ENCODE results near the gene RERE.

RERE gene

DNA sequence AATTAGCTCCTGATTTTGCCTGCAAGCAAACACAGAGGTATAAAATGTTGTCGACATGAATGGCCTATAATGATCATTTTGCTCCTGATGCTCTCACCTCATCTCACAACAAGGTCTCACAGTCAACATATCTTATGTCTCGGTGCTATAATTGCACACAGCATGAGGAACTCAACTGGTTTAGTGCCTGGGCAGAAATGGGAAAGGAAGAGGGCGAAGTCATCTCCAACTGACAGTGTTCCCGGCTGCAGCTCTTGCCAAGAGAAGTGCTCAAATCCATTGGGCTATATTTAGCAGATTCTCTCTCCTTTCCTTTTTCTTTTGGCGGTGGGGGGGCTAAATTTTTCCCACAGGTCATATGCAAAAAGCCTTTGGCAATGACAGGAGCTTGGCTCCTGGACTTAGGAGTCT, 446.5 kb downstream of the RERE start:
- peak; percentile 68 for DNase-seq

DNA sequence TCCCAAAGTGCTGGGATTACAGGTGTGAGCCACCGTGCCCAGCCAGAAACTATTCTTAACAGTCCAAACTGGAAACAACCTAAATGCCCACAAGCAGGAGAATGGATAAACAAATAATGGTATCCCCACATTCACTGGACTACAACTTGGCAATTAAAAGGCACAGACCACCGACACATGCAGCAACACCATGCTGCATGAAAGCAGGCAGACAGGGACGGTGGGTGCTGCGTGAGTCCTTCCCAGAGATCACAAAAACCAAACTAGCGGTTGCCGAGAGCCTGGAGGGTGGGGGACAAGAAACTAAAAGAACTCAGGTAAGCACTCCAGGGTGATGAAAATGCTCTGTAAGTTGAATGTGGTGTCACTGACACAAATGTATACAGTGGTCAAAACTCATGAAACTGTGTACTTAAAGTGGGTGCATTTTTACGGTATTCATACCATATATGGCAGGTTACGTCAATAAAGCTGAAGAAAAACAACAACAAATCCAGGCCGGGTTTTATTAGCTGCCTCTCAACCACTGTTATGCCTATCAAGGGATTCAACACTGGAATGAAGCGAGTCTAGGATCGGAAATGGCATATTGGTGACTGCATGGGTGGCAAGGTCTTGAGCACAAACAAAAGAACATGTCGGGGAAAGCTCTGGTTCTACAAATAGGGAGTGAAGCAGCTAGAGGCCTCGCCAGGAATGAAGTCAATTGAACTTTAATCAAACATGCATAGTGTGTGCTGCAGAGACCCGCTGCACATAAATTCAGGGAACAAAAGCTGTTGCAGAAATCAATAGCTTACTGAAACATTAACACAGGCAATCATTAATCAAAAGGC, 447.2 kb downstream of the RERE start:
- peak; percentile 77 for DNase-seq

DNA sequence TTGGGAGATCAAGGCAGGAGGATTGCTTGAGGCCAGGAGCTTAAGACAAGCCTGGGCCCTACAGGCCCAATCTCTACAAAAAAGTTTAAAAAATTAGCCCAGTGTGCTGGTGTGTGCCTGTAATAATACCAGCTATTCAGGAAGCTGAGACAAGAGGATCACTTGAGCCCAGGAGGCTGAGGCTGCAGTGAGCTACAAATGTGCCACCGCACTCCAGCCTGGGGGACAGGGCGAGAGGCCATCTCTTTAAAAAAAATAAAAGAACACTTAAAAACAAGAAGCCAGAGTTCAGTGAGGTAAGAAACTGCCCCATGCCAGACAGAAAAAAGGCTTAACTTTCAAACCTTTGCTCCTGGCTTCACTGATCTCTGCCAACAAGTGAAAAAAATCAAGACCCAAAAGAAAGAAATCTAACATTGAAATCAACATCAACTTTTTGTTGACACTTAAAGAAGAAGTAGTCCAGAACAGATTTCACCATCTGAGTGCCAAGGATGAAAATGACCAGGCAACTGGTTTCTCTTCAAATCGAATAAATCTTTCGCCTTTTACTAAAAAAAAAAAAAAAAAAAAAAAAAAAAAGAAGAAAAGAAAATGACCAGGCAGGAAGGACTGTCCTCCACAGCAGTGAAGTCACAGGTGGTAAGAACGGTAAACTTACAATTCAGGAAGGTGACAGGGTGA, 448.3 kb downstream of the RERE start:
- DNase-seq: no peak

DNA sequence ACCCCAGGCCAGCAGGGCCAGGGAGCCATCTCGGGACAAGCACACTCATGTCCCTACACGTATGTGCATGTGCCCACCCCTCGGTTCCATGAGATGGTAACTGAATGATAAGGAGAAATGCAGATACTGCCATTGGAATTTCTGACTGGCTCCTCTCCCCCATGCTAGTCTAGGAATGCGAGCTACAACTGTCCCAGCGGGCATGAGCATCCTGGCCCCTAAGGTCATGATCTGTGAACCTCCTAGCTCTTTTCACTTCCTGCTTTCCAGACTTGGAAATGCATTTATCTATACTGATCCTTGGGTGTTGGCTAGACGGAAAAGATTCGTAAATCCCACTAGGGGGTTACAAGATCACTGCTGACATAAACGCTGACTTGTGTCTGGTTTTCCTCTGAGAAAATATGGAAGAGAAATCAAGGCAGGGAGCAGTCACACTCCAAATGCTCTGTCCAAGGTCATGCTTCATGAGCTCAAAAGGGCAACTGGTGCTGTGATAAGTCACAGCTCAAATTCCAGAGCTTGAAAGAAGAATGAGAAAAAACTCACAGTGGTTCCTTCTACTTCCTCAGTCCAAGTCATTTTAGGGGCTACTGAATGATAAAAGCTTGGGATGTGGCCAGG, 449.8 kb downstream of the RERE start:
- no peak for DNase-seq

DNA sequence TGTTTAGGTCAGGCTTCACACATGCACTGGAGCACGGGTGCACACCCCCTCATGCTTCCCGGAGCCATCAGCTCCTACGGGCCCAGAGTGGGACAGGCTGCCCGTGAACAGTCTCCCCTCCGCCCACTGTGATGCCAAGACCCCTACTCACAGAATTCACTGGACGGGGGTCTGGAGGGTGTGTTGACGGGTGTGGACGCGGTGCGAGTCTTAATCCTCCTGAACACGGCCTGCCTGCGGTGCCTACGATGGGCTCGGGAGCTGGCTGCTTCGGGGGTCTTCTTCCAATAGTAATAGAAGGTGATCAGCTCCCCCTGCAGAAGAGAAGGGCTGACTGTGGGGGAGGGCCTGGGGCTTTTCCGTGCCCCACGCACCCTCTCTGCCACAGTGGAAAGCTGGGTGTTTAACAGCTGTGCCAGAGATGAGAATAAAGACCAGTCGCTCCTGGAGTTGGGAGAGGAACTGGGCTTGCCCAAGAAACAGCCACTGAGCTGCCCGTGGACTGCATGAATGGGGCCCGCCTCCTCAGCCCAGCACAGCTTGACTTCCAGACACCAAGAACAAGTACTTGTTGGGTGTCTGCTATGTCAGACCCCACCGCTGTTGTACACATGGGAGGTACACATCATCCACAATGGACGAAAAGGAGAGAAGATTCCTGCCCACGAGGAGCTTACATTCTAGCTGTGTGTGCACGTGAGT, 451.6 kb downstream of the RERE start:
- DNase-seq: no peak

DNA sequence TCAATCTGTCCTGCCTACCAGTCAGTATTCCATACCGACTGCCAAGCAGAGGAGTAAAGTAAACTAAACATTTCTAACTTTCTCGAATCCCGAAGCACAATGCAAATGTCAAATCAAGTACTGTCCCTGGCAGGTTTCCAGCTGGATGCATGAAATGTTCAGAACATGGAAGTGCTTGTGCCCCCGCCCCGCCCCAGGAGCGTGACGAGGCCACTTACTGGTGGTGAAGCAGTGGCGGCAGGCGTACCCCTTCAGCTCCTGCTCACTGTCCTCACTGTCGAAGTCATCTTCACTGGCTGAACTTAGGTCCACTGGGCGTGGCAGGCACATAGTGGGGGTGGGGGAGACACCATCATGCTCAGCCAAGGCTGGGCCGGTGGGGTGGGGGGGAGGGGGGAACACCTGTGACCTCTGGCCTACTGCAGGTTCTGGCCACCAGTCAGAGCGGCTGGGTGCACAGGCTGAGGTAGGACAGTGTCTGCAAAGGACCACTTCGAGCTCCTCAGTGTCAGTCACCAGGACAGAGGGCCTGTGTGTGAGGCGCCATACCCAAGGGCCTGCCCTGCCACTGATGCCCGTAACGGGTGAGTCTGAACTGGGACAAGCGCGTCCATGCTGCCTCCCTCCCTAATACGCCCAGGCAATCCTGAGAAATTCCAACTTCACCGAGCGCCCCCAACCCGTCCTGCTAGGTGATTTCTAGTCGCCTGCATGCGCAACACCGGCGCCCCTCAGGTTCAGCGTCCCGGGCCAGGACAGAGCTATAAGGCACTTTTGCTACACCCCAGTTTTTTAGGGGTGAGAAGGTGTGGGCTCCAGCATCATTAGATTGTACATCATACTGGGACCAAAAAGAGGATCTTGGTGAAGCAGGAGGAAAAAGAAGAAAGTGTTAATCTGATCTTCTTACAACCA, 452.7 kb downstream of the RERE start:
- no peak for DNase-seq

DNA sequence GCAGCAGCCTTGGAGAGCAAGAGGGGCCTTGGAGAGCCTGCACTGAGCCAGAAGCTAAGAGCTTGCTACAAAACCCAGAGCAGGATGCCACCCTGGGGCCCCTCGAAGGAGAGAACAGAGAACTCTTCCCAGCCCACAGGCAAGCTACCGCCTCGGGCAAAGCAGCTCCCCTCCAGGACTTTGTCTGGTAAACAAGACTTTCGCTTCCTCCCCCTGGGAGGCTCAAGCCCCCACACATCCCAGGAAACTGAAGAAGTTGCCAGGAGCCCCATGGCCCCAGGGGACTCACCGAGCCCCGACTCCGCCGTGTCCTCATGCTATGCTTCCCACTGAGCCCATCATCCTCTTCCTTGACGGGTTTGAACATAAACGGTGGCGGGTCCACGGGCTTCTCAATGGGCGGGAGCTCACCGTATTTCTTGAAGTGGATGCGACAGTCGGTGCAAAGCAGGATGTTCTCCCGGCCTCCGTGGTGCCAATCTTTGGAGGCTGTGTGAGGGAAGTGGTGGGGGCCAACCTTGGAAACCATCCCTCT, 453.6 kb downstream of the RERE start:
- no peak for DNase-seq

DNA sequence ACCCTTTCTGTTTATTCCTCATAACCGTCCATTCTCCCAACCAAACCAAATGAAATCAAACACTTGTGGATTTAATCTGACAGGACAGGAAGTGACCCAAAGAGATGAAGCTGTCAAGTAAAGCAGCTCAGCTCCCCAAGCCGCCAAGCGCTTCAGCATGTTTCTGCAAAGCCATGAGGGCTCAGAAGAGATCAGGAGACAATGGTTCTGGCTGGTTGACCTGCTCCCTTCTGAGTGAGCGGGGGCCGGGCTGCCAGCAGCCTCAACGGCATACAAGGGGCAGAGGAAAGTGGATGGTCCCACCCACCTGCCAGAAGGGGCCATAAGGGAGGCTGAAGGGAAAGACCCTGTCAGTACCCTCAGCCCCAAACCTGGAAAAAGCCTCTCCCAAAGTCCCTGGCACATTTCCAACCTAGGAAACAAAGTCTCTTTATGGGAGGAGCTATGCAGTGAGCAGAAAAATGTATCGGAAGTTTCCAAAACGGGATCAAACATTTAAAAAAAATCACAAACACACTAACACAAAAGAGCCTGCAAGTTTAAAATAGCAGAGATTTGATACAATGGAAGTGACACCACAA, 454.2 kb downstream of the RERE start:
- no peak for DNase-seq

DNA sequence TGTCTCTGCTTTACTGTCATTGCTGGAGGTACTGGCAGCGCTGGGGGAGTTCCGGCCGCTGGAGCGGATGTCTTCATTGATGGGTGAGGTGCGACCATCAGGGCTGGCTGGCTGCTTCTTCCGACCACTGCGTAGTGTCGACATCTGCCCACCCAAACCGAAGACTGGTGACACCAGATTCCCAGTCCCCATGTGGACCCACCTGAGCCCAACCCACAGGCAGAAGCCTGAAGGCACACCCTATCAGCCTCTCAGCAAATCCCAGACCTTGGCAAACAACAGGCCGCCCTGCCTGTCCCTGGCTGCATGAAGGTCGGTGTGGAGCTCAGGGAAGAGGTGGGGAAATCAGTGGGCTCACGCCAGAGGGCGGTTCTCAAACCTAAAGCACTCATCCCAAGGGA, 454.7 kb downstream of the RERE start:
- no peak for DNase-seq

DNA sequence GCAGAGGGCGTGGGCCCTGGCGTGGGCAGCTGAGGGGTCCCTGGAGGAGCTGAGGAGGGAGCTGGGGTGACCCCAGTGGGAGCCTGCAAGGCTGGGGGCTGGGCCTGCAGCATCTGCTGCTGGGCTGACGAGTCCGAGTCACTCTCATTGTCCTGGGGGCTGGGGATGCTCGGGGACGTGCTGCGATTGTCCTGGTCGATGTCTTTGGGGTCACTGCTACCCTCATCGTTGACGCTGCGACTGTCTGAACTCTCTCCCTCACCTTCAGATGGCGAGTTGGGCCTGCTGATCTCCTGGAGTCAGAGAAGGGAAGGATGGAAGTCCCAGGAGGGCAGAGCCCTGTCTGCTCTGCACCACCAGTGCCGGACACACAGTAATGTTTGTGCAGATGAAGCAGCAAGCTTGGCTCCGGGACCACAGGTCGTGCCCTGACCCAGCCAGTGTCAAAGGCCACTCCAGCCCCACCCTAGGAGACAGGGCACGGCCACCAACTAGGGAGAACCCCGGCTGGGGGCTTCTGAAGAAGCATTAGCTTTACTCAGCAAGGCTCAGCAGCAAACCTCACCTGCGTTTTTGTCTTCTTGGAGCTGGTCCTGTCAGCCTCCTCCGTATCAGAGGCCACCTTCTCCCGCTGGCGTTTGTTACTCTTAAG, 456.1 kb downstream of the RERE start:
- no peak for DNase-seq

DNA sequence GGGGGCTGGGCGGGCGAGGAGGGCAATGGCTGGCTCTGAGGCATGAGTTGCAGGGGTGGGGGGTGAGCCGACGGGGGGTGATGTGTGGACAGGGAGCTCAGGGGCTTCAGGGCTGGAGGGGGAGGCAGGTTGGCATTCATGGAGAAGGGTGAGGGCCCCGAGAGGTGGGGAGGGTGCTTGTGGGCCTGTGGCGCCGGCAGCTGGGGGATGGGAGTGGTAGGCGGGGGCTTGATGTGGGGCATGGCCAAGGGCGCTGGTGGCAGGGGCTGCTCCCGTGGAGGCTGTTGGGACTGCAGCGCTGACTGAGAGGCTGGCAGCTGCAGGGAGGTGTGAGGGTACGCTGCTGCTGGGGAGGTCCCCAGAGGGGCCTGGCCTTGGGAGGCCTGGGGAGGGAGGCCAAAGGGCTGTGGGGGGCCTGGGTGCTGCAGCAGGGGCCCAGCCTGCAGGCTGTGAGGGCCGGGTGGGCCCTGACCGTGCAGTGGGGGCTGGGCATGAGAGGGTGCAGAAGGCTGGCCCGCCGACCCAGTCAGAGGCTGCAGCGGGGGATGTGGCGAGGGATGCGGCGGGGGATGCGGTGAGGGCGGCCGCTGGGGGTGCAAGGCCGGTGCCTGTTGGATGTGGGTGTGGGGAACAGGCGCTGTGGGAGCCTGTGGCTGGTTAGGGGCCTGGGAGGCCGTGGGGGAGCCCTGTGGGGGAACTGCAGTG, 456.8 kb downstream of the RERE start:
- no peak for DNase-seq

DNA sequence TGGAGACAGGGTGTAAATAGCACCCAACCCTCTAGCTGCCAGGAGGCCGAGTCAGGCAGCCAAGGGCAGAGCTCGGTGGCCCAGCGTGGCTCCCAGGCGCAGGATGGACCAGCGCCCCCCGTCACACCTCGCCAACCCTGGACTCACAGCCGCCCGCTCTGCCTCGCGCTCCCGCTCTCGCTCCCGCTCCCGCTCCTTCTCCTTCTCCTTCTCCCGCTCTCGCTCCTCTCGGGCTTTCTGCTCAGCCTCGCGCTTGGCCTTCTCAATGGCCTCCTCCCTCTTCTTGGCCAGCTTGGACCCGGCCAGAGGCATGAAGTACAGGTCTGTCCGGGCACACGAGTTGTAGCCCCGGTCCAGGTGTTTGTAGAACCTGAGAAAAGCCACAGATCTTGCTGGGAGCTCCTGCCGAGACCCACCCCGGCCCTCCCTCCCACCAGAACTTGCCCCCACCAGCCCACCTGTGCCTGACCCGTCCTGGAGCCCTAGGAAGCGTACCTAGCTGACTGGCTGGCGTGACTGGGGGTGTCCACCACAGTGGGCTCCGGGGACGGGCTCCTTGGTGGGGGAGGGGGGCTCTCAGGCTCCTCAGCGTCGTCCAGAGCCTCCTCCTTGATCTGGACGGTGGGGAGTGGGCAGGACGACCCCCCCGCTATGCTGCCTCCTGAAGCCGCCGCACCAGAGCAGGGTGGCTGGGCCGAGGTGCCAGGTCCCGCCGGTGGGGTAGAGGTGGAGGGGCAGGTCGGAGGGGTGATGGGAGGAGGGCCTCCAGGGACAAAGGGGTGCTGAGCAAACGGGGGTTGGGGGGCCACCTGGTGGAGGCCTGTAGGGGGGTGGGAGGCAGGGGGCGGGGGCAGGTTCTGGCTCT, 457.6 kb downstream of the RERE start:
- no peak for DNase-seq

DNA sequence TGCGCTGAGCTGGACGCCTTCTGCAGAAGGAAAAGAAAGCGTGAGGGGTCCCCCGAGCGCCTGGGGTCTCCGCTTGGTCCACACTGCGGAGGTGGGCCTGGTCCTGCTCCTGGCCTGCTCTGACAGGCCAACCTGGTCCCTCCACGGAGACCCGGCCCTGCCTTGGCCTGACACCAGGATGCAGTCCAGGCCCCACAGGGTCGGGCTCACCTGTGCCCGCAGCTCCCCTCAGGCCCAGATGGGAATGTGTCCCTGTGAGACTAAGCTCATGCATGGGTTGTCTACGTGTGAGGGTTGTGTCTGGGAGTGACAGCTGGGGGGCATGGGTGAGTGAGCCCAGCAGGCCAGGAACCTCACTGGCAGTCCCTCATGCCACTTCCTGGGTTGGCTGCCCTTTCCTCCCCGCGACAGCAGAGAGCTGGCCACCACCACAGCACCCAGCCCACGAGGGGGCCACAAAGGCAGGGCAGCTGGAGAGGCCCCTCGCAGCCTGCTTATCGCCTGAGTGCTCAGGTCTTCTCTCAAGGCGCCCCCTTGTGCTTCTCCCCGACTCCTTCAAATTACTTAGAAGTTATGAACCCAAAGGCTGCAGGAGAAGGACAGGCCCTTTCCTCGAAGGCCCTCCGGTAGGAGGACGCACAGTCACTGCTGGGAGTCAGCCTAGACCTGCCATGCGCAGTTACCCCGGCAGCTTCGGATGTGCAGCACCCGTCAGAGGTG, 458.4 kb downstream of the RERE start:
- DNase-seq: no peak

DNA sequence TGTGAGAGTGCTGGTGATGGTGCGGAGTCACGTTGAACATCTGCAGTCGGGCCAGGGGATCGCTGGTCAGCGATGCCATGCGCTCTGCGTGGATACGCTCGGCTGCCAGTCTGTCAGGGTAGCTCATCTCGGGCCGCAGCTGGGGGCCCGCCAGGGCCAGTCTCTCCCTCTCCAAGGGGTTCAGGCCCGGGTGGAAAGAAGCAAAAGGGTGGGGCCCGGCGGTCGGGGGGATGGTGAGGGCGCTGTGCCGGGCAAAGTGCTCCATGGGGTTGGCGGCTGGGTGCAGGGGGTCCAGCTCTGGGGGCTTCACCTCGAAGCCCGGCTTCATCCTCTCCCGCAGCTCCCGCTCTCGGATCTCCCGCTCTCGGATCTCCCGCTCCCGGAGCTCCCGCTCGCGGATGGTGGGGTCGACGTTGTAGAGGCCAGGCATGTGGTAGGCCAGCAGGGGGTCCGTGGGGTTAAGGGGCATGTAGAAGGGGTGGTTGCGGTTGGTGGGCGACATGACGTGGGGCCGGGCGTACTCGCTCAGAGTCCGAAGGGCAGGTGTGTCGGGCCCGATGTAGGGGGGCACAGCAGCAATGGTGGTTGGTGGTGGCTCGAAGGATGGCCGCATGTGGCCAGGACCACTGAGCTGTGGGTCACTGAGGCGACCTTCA, 459.1 kb downstream of the RERE start:
- no peak for DNase-seq

DNA sequence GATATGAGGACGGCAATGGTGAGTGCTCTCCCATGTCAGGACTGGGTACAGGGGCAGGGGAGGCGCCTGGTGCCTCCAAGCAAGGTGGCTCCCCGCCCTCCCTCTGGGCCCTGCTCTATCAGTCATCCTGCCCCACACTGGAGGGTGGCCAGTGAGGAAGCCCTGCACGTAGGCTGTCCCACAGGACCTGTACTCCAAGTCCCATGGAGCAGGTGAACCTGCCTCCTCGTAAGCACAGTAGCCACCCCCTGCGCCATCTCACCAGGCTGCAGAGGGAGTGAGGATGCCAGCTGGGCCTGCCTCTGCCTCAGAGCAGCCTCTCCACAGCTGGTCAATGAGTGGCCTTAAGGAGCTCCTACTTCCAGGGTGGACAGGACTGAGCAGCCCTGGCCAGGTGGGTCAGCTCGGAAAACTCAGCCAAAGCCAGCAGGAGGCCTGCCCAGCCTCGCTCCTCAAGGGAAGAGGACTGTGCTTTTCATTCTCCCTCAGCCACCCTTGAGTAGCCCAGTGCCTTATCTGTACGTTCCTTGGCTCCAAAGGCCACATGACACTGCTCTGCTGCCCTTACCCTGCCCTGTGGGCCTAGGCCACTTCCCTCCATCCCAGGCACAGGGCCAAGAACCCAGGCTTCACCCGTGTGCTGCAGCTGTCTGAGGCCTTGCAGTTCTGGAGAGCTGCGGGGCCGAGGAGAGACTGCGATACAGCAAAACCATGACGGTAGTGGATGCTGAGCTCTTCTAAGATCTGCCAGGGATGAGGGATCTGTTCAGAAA, 459.9 kb downstream of the RERE start:
- DNase-seq: no peak

DNA sequence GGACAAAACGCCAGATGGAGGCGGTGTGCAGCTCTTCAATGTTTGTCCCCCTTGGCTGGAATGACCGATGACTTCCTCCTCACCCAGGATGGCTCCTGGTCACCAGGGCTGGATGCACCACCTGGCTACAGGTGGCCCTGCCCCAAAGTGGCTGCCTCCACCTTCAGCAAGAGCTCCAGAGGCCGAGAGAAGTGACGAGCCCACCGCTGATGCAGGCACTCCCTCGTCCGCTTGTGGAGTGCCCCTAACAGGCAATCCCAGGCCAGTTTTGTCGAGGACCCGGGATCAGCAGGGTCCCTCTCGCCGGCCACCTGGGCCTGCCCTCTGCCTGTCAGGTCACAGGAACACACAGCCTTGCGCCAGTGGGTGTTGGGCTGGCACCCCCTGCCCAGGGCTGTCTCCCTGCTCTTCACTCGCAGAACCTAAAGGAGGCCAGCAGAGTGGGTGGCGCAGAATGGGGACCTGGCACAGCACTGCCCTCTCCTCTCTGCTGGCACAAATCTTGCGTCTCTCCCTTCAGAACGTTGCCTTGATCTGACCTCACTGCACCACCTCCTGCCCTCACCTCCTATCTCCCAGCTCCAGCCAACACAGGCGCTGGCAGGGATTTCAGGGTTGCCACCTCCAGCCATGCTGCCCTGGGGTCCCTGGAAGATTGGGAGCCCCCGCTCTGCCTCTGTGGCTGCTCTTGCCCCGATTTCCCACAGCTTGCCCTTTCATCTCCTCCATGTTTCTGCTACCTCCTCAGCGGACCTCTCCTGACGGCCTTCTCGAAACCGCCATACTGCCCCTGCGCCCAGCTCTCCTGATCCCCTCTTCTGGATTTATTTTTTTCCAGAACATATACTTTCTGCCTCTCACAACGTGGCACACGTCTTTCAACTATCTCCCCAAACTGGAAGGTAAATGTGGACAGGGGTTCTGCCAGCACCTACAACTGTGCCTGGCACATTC, 460.9 kb downstream of the RERE start:
- no peak for DNase-seq
